ENCODE measurements around the gene TAF6L. TPM values are rescaled to one million over a fixed set of nuclear protein-coding genes. Genes with fewer than 3 reads are reported as not detected.

Gene TAF6L, protein sequence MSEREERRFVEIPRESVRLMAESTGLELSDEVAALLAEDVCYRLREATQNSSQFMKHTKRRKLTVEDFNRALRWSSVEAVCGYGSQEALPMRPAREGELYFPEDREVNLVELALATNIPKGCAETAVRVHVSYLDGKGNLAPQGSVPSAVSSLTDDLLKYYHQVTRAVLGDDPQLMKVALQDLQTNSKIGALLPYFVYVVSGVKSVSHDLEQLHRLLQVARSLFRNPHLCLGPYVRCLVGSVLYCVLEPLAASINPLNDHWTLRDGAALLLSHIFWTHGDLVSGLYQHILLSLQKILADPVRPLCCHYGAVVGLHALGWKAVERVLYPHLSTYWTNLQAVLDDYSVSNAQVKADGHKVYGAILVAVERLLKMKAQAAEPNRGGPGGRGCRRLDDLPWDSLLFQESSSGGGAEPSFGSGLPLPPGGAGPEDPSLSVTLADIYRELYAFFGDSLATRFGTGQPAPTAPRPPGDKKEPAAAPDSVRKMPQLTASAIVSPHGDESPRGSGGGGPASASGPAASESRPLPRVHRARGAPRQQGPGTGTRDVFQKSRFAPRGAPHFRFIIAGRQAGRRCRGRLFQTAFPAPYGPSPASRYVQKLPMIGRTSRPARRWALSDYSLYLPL
- 17.7 and 22.0 TPM in 2 replicates for total RNA-seq

DNA sequence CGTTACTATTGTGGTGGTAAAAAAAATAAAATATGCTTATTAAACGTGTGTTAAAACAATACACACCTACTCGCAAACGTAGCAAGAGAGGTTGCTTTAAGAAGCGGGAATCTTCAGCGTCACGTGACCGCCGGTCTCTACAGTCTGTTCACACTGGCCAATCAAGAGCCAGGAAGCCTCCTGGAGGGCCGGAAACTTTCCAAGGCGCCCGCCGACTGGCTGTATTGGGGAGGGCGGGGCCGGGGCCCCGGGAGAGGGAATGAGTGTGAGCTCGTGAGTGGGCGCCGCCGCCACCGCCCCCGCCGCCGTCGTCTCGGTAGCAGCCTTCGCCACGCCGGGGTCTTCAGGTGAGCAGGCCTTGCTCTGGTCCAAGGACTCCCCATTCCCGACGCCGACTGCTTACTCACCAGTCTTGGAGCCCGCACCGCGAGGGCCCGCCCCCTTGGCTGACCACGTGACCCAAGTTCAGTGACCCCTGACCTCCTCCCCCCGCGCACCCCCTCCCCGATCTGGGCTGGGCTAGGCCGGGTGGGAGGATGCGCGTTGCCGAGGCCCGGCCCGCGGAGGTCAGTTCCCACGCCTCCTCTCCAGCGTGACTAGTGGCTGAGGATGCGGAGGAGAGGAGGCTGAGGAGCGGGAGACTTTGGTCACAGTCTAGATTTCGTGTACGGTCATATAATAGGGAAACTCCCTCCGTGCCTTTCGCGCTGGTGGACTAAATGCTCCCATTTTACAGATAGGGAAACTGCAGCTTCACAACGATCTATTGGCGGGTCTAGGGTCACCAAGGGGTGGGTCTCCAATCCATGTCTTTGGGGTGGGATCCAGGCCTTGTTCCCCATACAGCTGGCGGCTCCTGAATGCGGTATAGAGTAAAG lies at the start of gene TAF6L:
Gene TAF6L, plus strand, starts transcription at position 253 of the 878 bp plus-strand sequence. CDS start 4,388 bp downstream, outside the sequence.

DNA sequence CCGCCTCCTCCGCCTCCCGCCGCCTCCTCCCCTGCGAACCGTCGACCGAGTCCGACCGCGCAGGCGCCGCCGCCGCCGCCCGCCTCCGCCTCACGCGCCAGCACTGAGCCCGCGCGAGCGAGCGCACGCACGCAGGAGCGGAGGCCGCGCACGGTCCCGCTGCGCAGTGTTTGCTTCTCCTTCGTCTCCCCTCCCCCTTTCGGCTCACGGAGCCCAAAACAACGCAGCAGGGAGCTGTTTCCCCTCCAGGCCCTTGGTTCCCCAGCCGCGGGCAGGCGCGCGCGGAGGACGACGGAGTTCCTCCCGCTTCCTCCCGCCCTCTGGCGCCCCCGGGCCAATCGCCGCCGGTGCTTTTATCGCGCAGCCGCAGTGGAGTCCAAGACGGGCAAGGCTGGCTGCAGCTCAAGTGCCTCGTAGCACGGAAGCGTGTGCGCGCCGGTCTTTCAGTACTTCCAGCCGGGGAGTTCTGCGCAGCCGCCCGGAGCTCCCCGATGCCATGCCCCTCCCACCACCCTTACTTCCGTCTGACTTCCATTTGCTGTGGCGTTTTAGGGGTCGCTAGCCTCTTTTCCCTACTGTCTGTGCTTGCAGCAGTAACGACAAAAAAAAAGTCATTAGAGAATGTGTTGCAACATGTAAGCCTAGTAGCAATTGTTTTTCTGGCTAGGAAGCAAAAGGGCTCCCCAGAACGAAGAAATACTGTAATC lies 43.9 kb upstream of the TAF6L start, which contains the start of gene HNRNPUL2:
Gene HNRNPUL2, minus strand, starts transcription at position 293 of the 707 bp plus-strand sequence. CDS start 301 bp downstream, outside the sequence.

DNA sequence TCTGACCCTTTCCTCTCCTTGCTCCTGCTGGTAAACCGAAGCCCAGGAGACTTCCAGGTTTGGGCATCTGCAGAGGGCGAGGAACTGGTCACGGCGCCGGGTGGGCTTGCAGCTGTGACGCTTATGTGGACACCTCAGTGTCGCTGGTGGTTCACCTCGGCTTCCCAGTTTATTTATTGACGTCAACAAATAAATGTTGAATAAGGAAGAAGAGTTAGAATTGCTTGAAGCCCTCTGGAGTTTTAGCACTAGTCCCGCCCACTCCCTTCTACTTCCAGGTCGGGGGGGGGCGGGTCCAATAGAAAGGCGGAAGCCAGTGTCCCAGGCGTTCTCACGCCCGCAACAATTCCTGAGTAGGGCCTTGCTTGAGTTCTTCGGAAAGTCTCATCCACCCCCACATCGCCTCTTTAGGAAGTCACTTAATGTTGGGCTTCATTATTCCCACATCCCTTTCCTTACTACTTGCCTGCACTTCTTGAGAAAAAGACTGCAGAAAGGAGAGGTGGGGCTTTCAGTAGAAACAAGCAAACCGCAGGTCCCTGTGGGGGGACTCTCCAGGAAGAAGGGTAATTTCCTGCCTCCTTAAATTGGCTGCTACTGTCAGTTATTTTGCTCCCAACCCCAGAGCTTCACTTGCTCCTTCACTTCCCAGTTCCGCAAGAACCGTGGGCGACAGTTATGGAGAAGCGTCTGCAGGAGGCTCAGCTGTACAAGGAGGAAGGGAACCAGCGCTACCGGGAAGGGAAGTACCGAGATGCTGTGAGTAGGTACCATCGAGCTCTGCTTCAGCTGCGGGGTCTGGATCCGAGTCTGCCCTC lies 42.8 kb upstream of the TAF6L start, which contains the start of gene TTC9C:
Gene TTC9C, plus strand, starts transcription at position 316 of the 818 bp plus-strand sequence. Its CDS starts 363 bp downstream, at position 679.

DNA sequence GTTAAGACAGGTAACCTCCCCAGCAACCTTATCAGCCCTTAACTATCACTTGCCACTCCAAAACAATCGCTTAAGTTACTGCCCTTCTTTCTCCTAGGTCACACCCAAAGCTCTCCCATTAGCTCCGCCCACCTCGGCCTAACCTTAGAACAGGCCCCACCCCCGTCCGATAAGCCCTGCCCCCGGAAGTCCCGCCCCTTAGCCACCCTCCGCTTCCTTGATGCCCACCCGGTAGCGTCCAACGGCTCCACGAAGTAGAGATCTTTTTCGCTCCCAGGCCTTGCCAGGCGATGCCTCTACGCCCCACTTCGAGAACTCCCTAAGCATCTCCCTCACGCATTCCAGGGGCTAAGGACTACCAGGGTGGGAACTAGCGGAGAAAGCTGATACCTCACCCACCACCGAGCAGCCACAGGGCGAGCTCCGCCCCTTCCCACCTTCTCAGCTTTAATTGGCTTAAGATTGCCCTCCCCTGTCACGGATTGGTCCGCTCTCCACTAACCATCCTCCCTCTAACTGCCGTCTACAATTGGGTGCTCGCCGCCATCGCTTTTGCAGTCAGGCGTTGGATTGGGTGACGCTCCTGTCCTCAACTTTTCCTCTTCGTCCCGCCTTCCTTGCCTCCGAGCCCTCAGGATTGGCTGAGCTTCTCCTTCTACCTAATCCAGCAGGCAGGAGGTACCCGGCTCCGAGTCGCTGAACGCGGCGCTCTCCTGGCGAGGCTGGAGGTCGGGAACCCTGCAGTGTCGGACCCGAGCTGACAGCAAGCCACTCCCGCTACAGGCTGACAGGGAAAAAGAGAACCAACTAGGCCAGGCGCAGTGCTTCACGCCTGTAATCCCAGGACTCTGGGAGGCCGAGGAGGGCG lies 17.2 kb upstream of the TAF6L start, which contains the start of gene ZBTB3:
Gene ZBTB3, minus strand, starts transcription at position 425 of the 868 bp plus-strand sequence. CDS start 496 bp downstream, outside the sequence.

DNA sequence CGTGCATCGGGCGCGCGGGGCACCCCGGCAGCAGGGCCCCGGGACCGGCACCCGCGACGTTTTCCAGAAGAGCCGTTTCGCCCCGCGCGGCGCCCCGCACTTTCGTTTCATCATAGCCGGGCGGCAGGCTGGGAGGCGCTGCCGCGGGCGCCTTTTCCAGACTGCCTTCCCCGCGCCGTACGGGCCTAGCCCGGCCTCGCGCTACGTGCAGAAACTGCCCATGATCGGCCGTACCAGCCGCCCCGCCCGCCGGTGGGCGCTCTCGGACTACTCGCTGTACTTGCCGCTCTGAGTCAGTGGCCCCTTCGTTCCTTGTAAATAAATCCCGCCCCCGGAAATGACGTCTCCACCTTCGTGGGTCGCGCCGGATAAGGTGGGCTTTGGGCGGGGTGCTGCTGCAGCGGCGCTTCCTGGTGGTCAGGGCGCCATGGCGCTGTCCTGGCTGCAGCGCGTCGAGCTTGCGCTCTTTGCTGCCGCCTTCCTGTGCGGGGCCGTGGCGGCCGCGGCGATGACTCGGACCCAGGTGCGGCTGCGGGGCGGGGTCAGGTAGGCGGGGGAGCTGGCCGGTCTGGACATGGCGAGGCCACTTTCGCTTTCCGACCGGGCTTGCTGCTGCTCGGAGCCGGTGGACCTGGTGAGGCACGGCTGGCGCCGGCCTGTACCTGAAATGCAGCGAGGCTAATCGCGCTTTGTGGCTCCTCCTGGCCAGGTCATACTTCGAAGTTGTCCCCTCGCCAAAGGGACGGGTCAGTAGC lies 16.0 kb downstream of the TAF6L start, which contains the start of gene TMEM179B:
Gene TMEM179B, plus strand, starts transcription at position 398 of the 755 bp plus-strand sequence. Its CDS starts 30 bp downstream, at position 428.

DNA sequence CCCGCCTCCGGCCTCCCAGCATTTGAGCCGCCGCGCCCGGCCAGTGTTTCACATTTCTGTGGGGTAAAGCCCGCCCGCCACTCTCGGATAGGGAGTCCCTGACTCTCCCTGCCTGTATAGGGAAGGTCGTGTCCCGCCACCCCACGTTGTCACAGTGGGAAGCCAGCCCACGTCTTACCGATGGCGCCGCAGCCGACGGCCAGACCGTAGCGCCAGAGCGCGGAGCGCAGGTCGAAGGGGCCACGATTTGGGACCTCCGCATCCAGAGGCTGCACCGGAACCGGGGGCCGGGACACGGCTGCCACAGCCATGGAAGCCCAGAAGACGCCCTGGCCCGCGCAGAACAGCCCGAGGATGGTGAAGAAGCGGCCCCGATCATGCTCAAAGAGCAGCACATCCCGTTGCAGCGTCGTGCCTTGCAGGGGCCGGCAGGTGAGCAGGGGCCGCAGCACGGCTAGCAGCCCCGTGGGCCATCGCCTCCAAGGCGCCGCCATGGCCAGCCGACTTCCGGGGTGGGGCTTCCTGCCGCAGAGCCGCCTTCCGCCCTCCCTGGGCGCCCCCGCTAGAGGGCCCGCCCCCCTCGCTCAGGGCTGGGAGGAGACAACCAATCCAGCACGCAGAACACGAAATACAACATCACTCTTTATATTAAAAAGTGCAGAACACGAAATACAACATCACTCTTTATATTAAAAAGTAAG lies 20.5 kb downstream of the TAF6L start, which contains the start of gene TMEM223:
Gene TMEM223, minus strand, starts transcription at position 506 of the 701 bp plus-strand sequence. Its CDS starts 12 bp downstream, at position 494.

DNA sequence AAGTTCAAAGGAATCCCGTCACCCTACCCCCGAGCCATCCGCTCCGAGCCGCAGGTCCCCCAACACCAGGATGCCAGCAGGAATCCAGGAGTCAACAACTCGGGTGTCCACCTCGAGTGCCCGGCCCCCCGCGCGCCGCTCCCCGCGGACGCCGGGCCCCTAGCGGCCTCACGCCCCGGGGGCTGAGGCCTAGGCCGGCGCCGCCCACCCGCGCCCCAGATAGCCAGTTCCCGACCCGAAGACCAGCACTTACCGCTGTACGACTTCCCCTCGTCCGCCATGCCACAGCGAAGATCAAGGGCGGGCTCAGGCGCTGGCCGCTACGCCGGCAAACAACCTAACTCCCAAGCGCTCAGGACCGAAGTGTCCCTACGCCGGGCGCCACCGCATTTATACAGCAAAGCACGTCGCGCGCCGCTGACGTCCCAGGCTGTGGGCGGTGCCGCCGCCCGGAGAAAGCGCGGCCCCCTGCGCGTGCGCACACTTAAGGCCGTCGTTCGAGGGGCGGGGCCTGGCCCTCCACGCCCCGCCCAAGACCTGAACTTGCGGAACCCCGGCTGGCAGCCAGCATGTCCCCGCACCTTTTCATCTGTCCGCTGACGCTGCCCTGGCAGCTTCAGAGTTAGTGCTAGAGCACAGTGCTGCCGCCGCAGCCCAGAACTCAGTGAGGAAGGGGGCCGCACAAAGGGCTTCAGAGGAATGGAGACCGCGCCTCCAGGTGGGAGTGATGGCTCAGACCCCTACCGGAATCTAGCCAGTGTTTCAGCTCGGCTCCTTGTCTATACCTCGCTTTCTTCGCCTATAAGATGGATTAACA lies 34.1 kb downstream of the TAF6L start, which contains the start of gene NXF1:
Gene NXF1, minus strand, starts transcription at position 365 of the 817 bp plus-strand sequence. Its CDS starts 84 bp downstream, at position 281.

DNA sequence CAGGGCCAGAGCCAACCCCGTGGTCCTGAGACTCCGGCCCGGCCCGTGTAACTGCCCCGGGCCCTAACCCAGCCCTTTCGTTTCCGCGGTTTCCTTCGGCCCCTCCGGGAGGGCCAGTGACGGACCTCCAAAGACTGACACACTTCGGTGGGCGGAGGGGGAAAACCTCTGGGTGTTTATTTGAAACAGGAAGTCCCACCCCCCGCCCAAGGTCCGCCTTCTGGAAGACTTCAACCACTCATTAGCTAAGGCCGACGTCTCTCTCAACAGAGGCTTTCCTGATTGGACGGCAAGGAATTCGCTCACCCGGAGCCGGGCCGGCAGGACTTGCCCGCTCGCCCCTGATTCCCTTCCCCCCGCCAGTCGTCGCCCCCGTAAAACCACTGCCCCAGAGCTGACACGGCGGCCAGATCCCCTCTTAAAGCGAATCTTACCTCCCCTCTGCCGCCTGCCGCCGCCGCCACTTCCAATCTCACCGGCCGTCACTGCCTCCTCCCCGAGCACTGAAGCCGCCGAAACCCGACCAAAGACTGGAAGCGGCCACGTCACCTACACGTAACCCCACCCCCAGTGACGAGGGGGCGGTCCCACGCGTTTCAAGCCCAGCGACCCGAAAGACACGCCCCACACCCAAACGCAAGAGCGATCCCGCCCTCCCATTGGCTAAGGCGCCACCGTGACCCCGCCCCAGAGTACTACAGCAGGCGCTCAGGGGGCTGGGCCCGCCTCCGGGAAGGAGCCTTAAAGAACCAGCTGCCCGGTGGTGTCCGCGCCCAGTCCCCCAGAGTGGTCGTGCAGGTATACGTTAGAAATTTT lies 60.5 kb downstream of the TAF6L start, which contains the start of gene STX5:
Gene STX5, minus strand, starts transcription at position 532 of the 816 bp plus-strand sequence. CDS start 808 bp downstream, outside the sequence.

DNA sequence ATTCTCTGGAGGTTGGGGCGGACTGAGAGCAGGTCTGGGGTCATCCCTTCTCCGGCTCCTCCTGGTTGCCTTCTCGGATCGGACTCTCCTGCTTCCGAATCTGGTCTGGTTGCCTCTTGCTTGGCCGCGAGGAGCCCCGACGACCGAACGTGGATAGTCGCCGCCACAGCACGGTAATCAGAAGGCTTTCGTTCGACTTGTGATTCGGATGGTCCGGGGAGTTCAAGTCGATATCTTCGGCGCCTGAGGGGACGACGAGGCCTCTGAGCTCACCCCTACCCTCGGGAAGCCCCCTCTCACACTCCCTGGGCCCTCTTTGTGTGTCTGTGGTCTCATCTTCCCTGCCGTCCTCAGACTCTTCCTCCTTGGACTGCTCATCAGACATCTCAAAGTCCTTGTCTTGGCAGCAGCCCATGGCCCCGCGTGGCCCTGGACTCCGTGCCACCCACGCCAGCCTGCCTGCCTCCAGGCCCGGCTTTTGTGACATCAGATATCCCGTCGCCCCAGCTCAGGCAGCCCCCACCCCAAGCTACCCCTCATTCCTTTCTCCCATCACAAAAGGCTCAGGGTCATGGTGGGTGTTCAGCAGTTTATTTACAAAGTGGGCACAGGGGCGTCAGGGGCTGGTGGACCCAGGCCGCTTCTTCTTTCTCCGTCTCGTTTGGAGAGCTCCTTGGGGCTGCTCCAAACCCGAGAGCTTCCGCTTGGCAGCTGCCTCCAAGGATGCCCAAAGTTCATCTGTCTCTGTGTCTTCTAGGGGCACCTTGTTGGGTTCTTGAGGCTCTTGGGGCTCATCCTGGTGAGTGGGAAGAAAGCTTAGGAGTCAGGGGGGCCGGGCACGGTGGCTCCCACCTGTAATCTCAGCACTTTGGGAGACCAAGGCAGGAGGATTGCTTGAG lies 61.4 kb downstream of the TAF6L start, which contains the start of gene TEX54:
Gene TEX54, minus strand, starts transcription at position 506 of the 899 bp plus-strand sequence.

Other genes starting within 250 kb of the TAF6L start
- gene AHNAK, start 224.6 kb upstream of the TAF6L start, total RNA-seq = 205 and 218 TPM in 2 replicates
- 1,643 and 1,652 TPM in 2 replicates for gene EEF1G, start 197.5 kb upstream of the TAF6L start, total RNA-seq
- 8.2 and 9.8 TPM in 2 replicates for gene TUT1, start 179.9 kb upstream of the TAF6L start, total RNA-seq
- gene MTA2, start 169.5 kb upstream of the TAF6L start, total RNA-seq = 107 and 108 TPM in 2 replicates
- gene EML3, start 158.6 kb upstream of the TAF6L start, total RNA-seq = 15.3 and 21.4 TPM in 2 replicates
- gene ROM1, start 158.1 kb upstream of the TAF6L start, total RNA-seq = 1.9 and 4.7 TPM in 2 replicates
- gene B3GAT3, start 149.4 kb upstream of the TAF6L start, total RNA-seq = 41.5 and 45.9 TPM in 2 replicates
- gene GANAB, start 124.8 kb upstream of the TAF6L start, total RNA-seq = 203 and 209 TPM in 2 replicates
- 21.4 and 22.7 TPM in 2 replicates for gene INTS5, start 118.1 kb upstream of the TAF6L start, total RNA-seq
- 128 and 158 TPM in 2 replicates for gene C11orf98, start 106.2 kb upstream of the TAF6L start, total RNA-seq
- 12.2 and 13.8 TPM in 2 replicates for gene CSKMT, start 106.1 kb upstream of the TAF6L start, total RNA-seq
- 12.1 and 14.3 TPM in 2 replicates for gene UQCC3, start 99.7 kb upstream of the TAF6L start, total RNA-seq
- gene LBHD1, start 99.1 kb upstream of the TAF6L start, total RNA-seq = 4.9 and 9.1 TPM in 2 replicates
- 126 and 148 TPM in 2 replicates for gene UBXN1, start 92.3 kb upstream of the TAF6L start, total RNA-seq
- gene LRRN4CL, start 81.9 kb upstream of the TAF6L start, total RNA-seq = 10.0 and 10.9 TPM in 2 replicates
- gene BSCL2, start 64.0 kb upstream of the TAF6L start, total RNA-seq = 55.0 and 63.4 TPM in 2 replicates
- gene GNG3, start 63.7 kb upstream of the TAF6L start, total RNA-seq = not detected in 2 replicates
- gene HNRNPUL2, start 43.9 kb upstream of the TAF6L start, total RNA-seq = 6.1 and 7.0 TPM in 2 replicates
- 29.6 and 35.1 TPM in 2 replicates for gene TTC9C, start 42.9 kb upstream of the TAF6L start, total RNA-seq
- gene ZBTB3, start 17.2 kb upstream of the TAF6L start, total RNA-seq = 9.4 and 10.7 TPM in 2 replicates
- gene POLR2G, start 9.8 kb upstream of the TAF6L start, total RNA-seq = 157 and 185 TPM in 2 replicates
- 57.7 and 59.3 TPM in 2 replicates for gene TMEM179B, start 16.0 kb downstream of the TAF6L start, total RNA-seq
- 40.3 and 41.2 TPM in 2 replicates for gene TMEM223, start 20.6 kb downstream of the TAF6L start, total RNA-seq
- 20.5 and 26.0 TPM in 2 replicates for gene NXF1, start 34.0 kb downstream of the TAF6L start, total RNA-seq
- 43.2 and 45.8 TPM in 2 replicates for gene STX5, start 60.7 kb downstream of the TAF6L start, total RNA-seq
- gene TEX54, start 61.4 kb downstream of the TAF6L start, total RNA-seq = not detected in 2 replicates
- 47.9 and 56.0 TPM in 2 replicates for gene WDR74, start 68.2 kb downstream of the TAF6L start, total RNA-seq
- gene SLC3A2, start 109.5 kb downstream of the TAF6L start, total RNA-seq = 168 and 174 TPM in 2 replicates
- gene CHRM1, start 150.0 kb downstream of the TAF6L start, total RNA-seq = not detected in 2 replicates
- not detected in 2 replicates for gene SLC22A6, start 213.6 kb downstream of the TAF6L start, total RNA-seq
- not detected in 2 replicates for gene SLC22A8, start 244.4 kb downstream of the TAF6L start, total RNA-seq

Data from bronchus fibroblast of lung (primary cell).